H1 (cell line): Measurements from ENCODE around the gene RHOBTB3. TPM values are rescaled to one million over a fixed set of nuclear protein-coding genes. Genes with fewer than 3 reads are reported as not detected.

ENCODE experiments used
- CTCF ChIA-PET: fragments of 300-600 bp; sonication (Branson Sonifier 250); formaldehyde crosslinking; loops from one replicate; lab custom pipeline; 2021; ENCODE audit not compliant: partially characterized antibody; lab: Charles Lee
- POLR2A ChIA-PET: fragments of 300-600 bp; sonication (Branson Sonifier 250); formaldehyde crosslinking; loops from one replicate; lab custom pipeline; 2021; ENCODE audit warnings: inconsistent platforms; ENCODE audit not compliant: partially characterized antibody; lab: Charles Lee
- DNase-seq, 2 experiments: peaks; one replicate each; pipeline versions ENCODE4 v3.0.0 to v3.0.0-alpha.2; 2010 to 2022; ENCODE audit warnings: low spot score in 2 of 2, low read depth in 1 of 2, mixed read lengths in 1 of 2
- FAIRE-seq: peaks from 2 replicates; lab custom pipeline; 2011; peaks lifted over from hg19 to GRCh38; lab: Jason Lieb, UNC
- H2AFZ ChIP-seq: 2 replicates; pipeline ENCODE4 v1.8.1; 2012; ENCODE audit warnings: low read length, inconsistent platforms
- H2AK5ac ChIP-seq: 2 replicates; pipeline ENCODE4 v1.6.1; 2013; ENCODE audit warnings: low read depth, low read length
- H2BK120ac ChIP-seq: replicated peaks from 2 replicates; pipeline ENCODE3; 2013; ENCODE audit warnings: low read depth, low read length, inconsistent platforms
- H2BK12ac ChIP-seq: 2 replicates; pipeline ENCODE4 v1.6.1; 2013; ENCODE audit warnings: low read depth, low read length
- H2BK15ac ChIP-seq: 2 replicates; pipeline ENCODE4 v1.6.1; 2013; ENCODE audit warnings: low read length
- H2BK20ac ChIP-seq: 2 replicates; pipeline ENCODE4 v1.6.1; 2013; ENCODE audit warnings: low read length
- H2BK5ac ChIP-seq: 2 replicates; pipeline ENCODE4 v1.6.1; 2013; ENCODE audit warnings: low read depth, low read length
- H3K14ac ChIP-seq: 2 replicates; pipeline ENCODE4 v1.6.1; 2013; ENCODE audit warnings: inconsistent platforms; ENCODE audit not compliant: insufficient read length
- H3K18ac ChIP-seq: 2 replicates; pipeline ENCODE4 v1.6.1; 2013; ENCODE audit warnings: low read length; ENCODE audit errors: extremely low read depth
- H3K23ac ChIP-seq: 2 replicates; pipeline ENCODE4 v1.6.1; 2013; ENCODE audit warnings: inconsistent platforms; ENCODE audit not compliant: insufficient read length
- H3K23me2 ChIP-seq: 2 replicates; pipeline ENCODE4 v1.6.1; 2013; ENCODE audit warnings: low read depth, low read length
- H3K27ac ChIP-seq: 2 replicates; pipeline ENCODE4 v1.6.1; 2011; ENCODE audit warnings: low read depth, low read length, inconsistent platforms
- H3K27me3 ChIP-seq, 4 experiments: replicated peaks in 1 of 4; 1 replicate in 1 of 4; 2 replicates in 3 of 4; pipeline versions ENCODE4 v1.6.1 to v1.8.1; 2011 to 2013; ENCODE audit warnings: low read length in 3 of 4, mild to moderate bottlenecking in 3 of 4, inconsistent platforms in 2 of 4, mixed read lengths in 2 of 4, moderate library complexity in 1 of 4; ENCODE audit not compliant: control insufficient read depth in 3 of 4, insufficient read depth in 3 of 4; ENCODE audit errors: extremely low read depth in 1 of 4
- H3K36me3 ChIP-seq, 4 experiments: 2 replicates each; pipeline versions ENCODE4 v1.6.1 to v1.8.1; 2011 to 2013; ENCODE audit warnings: mild to moderate bottlenecking in 4 of 4, low read length in 3 of 4, moderate library complexity in 2 of 4, control low read depth in 1 of 4, inconsistent platforms in 1 of 4; ENCODE audit not compliant: insufficient read depth in 4 of 4, control insufficient read depth in 2 of 4
- H3K4ac ChIP-seq: replicated peaks from 2 replicates; pipeline ENCODE3; 2013; ENCODE audit warnings: low read length, low read depth, mixed read lengths, inconsistent platforms; ENCODE audit not compliant: insufficient read length
- H3K4me1 ChIP-seq, 4 experiments: replicated peaks in 1 of 4; 1 replicate in 1 of 4; 2 replicates in 3 of 4; pipeline versions ENCODE4 v1.6.1 to v1.8.1; 2011 to 2013; ENCODE audit warnings: low read length in 3 of 4, inconsistent platforms in 2 of 4, mixed read lengths in 1 of 4; ENCODE audit not compliant: insufficient read depth in 4 of 4, control insufficient read depth in 3 of 4
- H3K4me2 ChIP-seq, 2 experiments: 2 replicates each; pipeline versions ENCODE4 v1.6.1 to v1.8.1; 2011 to 2013; ENCODE audit warnings: low read depth in 2 of 2, low read length in 2 of 2, control low read depth in 1 of 2, inconsistent platforms in 1 of 2, mild to moderate bottlenecking in 1 of 2; ENCODE audit not compliant: insufficient read depth in 1 of 2
- H3K4me3 ChIP-seq, 4 experiments: fragments of 200-600, 300-600 bp in 1 of 4; sonication (generic), shearing (Covaris generic), sonication (Bioruptor Twin) in 1 of 4; 2 replicates each; pipeline versions ENCODE4 v1.5.1 to v1.8.1; 2011 to 2016; ENCODE audit warnings: low read length in 4 of 4, low read depth in 3 of 4, control low read depth in 2 of 4, inconsistent platforms in 2 of 4, mild to moderate bottlenecking in 2 of 4, mixed read lengths in 1 of 4, moderate library complexity in 1 of 4; ENCODE audit not compliant: insufficient read depth in 2 of 4; ENCODE audit errors: extremely low read depth in 1 of 4
- H3K56ac ChIP-seq: replicated peaks from 2 replicates; pipeline ENCODE3; 2013; ENCODE audit warnings: low read depth, mild to moderate bottlenecking, mixed read lengths, low read length, inconsistent platforms; ENCODE audit not compliant: insufficient read length
- H3K79me1 ChIP-seq: 2 replicates; pipeline ENCODE4 v1.6.1; 2013; ENCODE audit warnings: low read depth, low read length, control low read depth
- H3K79me2 ChIP-seq, 2 experiments: 2 replicates each; pipeline versions ENCODE4 v1.6.1 to v1.8.1; 2012 to 2013; ENCODE audit warnings: low read length in 2 of 2, mild to moderate bottlenecking in 2 of 2, inconsistent platforms in 1 of 2; ENCODE audit not compliant: insufficient read depth in 2 of 2, control insufficient read depth in 1 of 2
- H3K9ac ChIP-seq, 4 experiments: replicated peaks in 1 of 4; 1 replicate in 1 of 4; 2 replicates in 3 of 4; pipeline versions ENCODE4 v1.6.1 to v1.8.1; 2011 to 2013; ENCODE audit warnings: low read depth in 3 of 4, low read length in 3 of 4, control low read depth in 2 of 4, mild to moderate bottlenecking in 2 of 4, moderate library complexity in 2 of 4, inconsistent platforms in 1 of 4; ENCODE audit errors: extremely low read depth in 1 of 4
- H3K9me3 ChIP-seq, 2 experiments: 2 replicates each; pipeline versions ENCODE4 v1.6.1 to v1.8.1; 2012 to 2013; ENCODE audit warnings: mild to moderate bottlenecking in 2 of 2, moderate library complexity in 2 of 2, control low read depth in 1 of 2, inconsistent platforms in 1 of 2, low read depth in 1 of 2, low read length in 1 of 2, mixed read lengths in 1 of 2; ENCODE audit not compliant: insufficient read depth in 2 of 2
- H4K20me1 ChIP-seq, 2 experiments: replicated peaks in 1 of 2; 2 replicates each; pipeline versions ENCODE3 to v1.8.1; 2011 to 2013; ENCODE audit warnings: inconsistent platforms in 2 of 2, low read length in 2 of 2, mild to moderate bottlenecking in 1 of 2; ENCODE audit not compliant: insufficient read depth in 2 of 2, control insufficient read depth in 1 of 2
- H4K5ac ChIP-seq: 2 replicates; pipeline ENCODE4 v1.6.1; 2013; ENCODE audit warnings: low read length, low read depth, mixed read lengths, inconsistent platforms; ENCODE audit not compliant: insufficient read length
- H4K8ac ChIP-seq: 2 replicates; pipeline ENCODE4 v1.8.0; 2013; ENCODE audit warnings: mild to moderate bottlenecking, moderate library complexity, low read length, inconsistent platforms; ENCODE audit not compliant: insufficient read depth; ENCODE audit errors: extremely low read depth
- H4K91ac ChIP-seq: replicated peaks from 2 replicates; pipeline ENCODE3; 2013; ENCODE audit warnings: low read length, mixed read lengths, inconsistent platforms; ENCODE audit not compliant: insufficient read length
- CBX8 ChIP-seq: fragments of 300-800, 300-1000 bp; sonication (generic); IDR thresholded peaks from 2 replicates; pipeline ENCODE4 v1.7.1; 2016; ENCODE audit warnings: low read depth, low read length, borderline replicate concordance
- MAFK ChIP-seq: IDR thresholded peaks from 2 replicates; pipeline ENCODE4 v1.6.1; 2012; ENCODE audit warnings: low read depth, mild to moderate bottlenecking, improper control_type of control experiment, low read length
- RNF2 ChIP-seq: fragments of 200-900, 300-1000 bp; sonication (generic); IDR thresholded peaks from 2 replicates; pipeline ENCODE4 v1.7.1; 2016; ENCODE audit warnings: borderline replicate concordance, low read depth, mild to moderate bottlenecking, antibody characterized with exemption, low read length; ENCODE audit not compliant: poor library complexity, severe bottlenecking; ENCODE audit errors: missing control alignments
- TCF12 ChIP-seq: IDR thresholded peaks from 2 replicates; pipeline ENCODE4 v1.6.1; 2011; ENCODE audit warnings: low read depth, mild to moderate bottlenecking, low read length
- WGBS, 2 experiments: shearing (Covaris generic) in 1 of 2; methylation state at CpG; one replicate each; pipeline versions ENCODE4 v1.1.6 to v1.1.7; 2013 to 2015; ENCODE audit warnings: low lambda C conversion rate in 2 of 2, mixed read lengths in 2 of 2, inconsistent platforms in 1 of 2, low coverage in 1 of 2, missing lambda C conversion rate in 1 of 2; ENCODE audit not compliant: insufficient replicate concordance in 2 of 2, insufficient coverage in 1 of 2, insufficient read length in 1 of 2; ENCODE audit errors: extremely low coverage in 1 of 2, missing lambda C conversion rate in 1 of 2; 5-methylcytosine and 5-hydroxymethylcytosine counted together
- polyA plus RNA-seq, 7 experiments: library from polyadenylated mRNA; depleted of rRNA in 3 of 7; stranded (reverse) in 5 of 7; unstranded in 2 of 7; fragments of >200 nt in 5 of 7; fragments of 200-250 nt in 2 of 7; gene quantifications; 1 replicate in 5 of 7; 2 replicates in 1 of 7; 4 replicates in 1 of 7; pipeline versions ENCODE4 v1.2.1 to v1.2.3, GENCODE V29; 2011 to 2013; ENCODE audit warnings: missing spikeins in 2 of 7, mixed read lengths in 2 of 7
- total RNA-seq: library from RNA; stranded (reverse); fragmentation: NEBNext Ultra II Directional; extraction: Animal tissue kit (Norgen Biotek cat#: 25700); gene quantifications from 2 replicates; pipeline ENCODE4 v1.2.1, GENCODE V29; 2021

Gene RHOBTB3
- total and polyA plus RNA-seq, 2 of the 8 experiments (the other 6 are each of a cell fraction or from before 2014, with no cell fraction given) = 8.2 to 17.5 TPM

DNA sequence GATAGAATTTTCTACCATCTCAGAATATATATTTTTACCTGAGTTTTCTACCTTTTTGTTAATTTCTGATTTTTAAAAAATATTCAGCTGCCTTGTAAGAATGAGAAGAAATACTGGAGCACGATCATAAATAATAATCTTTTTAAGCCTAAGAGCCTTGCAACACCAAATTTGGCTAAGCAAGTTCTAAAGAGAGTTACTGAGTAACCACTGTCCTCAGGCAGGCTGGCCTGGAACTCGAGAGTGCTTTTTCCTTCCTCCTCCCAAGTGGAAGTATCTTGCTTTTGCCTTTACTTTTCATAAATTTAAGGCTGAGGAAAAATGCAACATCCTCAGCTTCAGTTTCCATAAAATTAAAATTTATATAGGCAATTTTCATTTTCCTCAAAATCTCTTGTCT is 70.4 kb downstream of the RHOBTB3 start:
- no peak overlapping the region for H3K14ac ChIP-seq
- no peak overlapping the region for H3K9ac ChIP-seq
- ChIA-PET CTCF (interaction anchor here (1.1 kb wide), 1 partner anchor 9 kb away, joined by 3 read pairs; no protein-coding TSS in a partner anchor), POLR2A (interaction anchor here (0.6 kb wide), 1 partner anchor 20 kb away, joined by 3 read pairs; no protein-coding TSS in a partner anchor)
- no peak overlapping the region for H3K27ac ChIP-seq
- 92% methylated on average over 2 of the region's 2 CpGs; no CpG with 5 or more reads in 1 of the 2 experiments for WGBS, 2 experiments
- no peak overlapping the region for H2AFZ ChIP-seq
- no peaks in the 10 kb centered on the region for H4K20me1 ChIP-seq
- H2AK5ac ChIP-seq = no peak overlapping the region
- H3K79me2 ChIP-seq = no peaks in the 10 kb centered on the region
- no peaks in the 10 kb centered on the region for H3K36me3 ChIP-seq
- no peak overlapping the region for H2BK15ac ChIP-seq
- H4K5ac ChIP-seq = no peak overlapping the region
- no peak for DNase-seq
- H3K27me3 ChIP-seq = no peaks in the 10 kb centered on the region
- no peak overlapping the region for H3K4ac ChIP-seq
- no peak overlapping the region for H3K23ac ChIP-seq
- no peak overlapping the region for H3K4me3 ChIP-seq
- H2BK5ac ChIP-seq = no peak overlapping the region
- H3K79me1 ChIP-seq = no peaks in the 10 kb centered on the region
- FAIRE-seq = no peak
- no peak overlapping the region for H4K91ac ChIP-seq
- no peaks in the 10 kb centered on the region for H3K9me3 ChIP-seq
- no peak overlapping the region for H2BK12ac ChIP-seq
- no peak overlapping the region for H2BK120ac ChIP-seq
- H4K8ac ChIP-seq = no peak overlapping the region
- no peak overlapping the region for H2BK20ac ChIP-seq
- H3K56ac ChIP-seq = no peak overlapping the region
- H3K23me2 ChIP-seq = no peaks in the 10 kb centered on the region
- H3K18ac ChIP-seq = no peak overlapping the region
- H3K4me2 ChIP-seq = no peak overlapping the region
- no peaks in the 10 kb centered on the region for H3K4me1 ChIP-seq
- no peak for TF ChIP-seq RNF2
- no peak for TF ChIP-seq TCF12
- TF ChIP-seq MAFK = no peak
- no peak for TF ChIP-seq CBX8
